ENCODE data around the gene C2CD3. TPM values are rescaled to one million over a fixed set of nuclear protein-coding genes. Genes with fewer than 3 reads are reported as not detected.

The C2CD3 gene
- total RNA-seq, 4 donors from 2014 or later = 5.9 to 19.1 (median 14.2) TPM

DNA sequence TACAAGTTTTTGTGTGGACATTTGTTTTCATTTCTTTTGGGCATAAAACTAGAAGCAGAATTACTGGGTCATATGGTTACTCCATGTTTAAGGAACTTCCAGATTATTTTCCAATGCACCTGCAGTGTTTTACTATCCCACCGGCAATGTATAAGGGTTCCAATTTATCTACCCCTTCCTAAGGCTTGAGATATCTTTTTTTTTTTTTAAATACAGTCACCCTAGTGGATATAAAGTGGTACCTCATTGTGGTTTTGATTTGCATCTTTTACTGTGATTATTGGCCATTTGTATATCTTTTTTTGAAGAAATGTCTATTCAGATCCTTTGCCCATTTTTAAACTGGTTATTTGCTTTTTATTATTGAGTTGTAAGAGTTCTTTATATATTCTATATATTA lies 127.4 kb downstream of the C2CD3 start:
- TF ChIP-seq POLR2A (IDR thresholded peaks at IDR 0.05) = no peak
- TF ChIP-seq, protein P1, sequence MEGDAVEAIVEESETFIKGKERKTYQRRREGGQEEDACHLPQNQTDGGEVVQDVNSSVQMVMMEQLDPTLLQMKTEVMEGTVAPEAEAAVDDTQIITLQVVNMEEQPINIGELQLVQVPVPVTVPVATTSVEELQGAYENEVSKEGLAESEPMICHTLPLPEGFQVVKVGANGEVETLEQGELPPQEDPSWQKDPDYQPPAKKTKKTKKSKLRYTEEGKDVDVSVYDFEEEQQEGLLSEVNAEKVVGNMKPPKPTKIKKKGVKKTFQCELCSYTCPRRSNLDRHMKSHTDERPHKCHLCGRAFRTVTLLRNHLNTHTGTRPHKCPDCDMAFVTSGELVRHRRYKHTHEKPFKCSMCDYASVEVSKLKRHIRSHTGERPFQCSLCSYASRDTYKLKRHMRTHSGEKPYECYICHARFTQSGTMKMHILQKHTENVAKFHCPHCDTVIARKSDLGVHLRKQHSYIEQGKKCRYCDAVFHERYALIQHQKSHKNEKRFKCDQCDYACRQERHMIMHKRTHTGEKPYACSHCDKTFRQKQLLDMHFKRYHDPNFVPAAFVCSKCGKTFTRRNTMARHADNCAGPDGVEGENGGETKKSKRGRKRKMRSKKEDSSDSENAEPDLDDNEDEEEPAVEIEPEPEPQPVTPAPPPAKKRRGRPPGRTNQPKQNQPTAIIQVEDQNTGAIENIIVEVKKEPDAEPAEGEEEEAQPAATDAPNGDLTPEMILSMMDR (IDR thresholded peaks at IDR 0.05) = no peak
- H3K27me3 ChIP-seq = no peaks in the 10 kb centered on the region
- H3K4me3 ChIP-seq = no peak overlapping the region
- no peaks in the 10 kb centered on the region for H3K4me1 ChIP-seq
- H3K9me3 ChIP-seq = no peaks in the 10 kb centered on the region
- no peak overlapping the region for H3K27ac ChIP-seq
- 89 to 95% methylated on average over 1 of the region's 1 CpG for WGBS, 2 donors
- H3K36me3 ChIP-seq = peaks cover 0 to 67% (median 0%) of the 10 kb centered on the region in 3 donors
- DNase-seq = no peak
- intact Hi-C loops (cut with DNase I) = no loop called here

DNA sequence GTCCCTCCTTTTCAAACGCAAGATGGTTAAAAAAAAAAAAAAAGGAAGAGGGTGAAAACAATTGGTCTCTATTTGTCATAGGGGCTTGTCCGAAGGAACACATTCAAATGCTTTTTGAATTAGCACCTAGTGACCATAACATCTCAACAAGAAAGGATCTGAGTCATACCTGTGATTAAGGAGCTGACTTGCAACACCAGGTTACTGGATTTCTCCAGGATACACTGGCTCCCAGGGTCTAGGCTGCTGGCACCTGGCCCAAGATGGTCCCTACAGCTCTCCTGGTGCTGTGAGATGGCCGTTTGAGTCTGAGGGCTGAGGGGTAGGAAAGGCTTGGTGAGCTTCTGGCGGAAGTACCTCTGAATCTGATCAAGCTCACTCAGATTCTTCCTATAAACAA lies 133.5 kb downstream of the C2CD3 start:
- no peaks in the 10 kb centered on the region for H3K9me3 ChIP-seq
- intact Hi-C loops (cut with DNase I) = no loop called here
- H3K27me3 ChIP-seq = no peaks in the 10 kb centered on the region
- H3K36me3 ChIP-seq = peaks cover 0 to 97% (median 6%) of the 10 kb centered on the region in 3 donors
- H3K27ac ChIP-seq = no peak overlapping the region
- 56 to 76% methylated on average over 3 to 4 of the region's 4 CpGs for WGBS, 2 donors
- H3K4me3 ChIP-seq = no peak overlapping the region
- TF ChIP-seq POLR2A (IDR thresholded peaks at IDR 0.05) = no peak
- TF ChIP-seq, protein P1 (IDR thresholded peaks at IDR 0.05) = no peak
- no peak for DNase-seq
- H3K4me1 ChIP-seq = no peaks in the 10 kb centered on the region

DNA sequence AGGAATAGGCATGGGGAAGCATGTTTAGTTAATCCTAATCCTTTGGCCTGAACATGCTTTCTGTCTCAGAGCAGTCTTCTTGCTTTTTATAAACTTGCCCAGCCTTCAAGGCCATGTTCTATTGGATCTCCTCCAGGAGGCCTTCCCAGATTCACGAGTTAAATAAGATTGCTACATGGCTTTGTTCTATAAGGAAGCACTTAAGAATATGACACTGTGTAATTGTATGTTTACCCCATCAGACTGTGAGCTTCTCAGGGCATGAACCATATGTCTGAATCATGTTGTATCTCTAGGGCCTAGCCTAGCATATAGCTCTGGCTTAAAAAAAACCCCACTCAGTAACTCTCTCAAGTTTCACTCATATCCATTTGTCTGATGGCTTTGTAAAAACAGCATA lies 135.5 kb downstream of the C2CD3 start:
- no peaks in the 10 kb centered on the region for H3K27me3 ChIP-seq
- H3K4me3 ChIP-seq = no peak overlapping the region
- H3K9me3 ChIP-seq = no peaks in the 10 kb centered on the region
- peaks cover 0 to 99% (median 6%) of the 10 kb centered on the region in 3 donors for H3K36me3 ChIP-seq
- no peaks in the 10 kb centered on the region for H3K4me1 ChIP-seq
- TF ChIP-seq, protein P1 (IDR thresholded peaks at IDR 0.05) = no peak
- no peak for TF ChIP-seq POLR2A (IDR thresholded peaks at IDR 0.05)
- WGBS, 2 donors = 14 to 38% methylated on average over 1 of the region's 1 CpG
- intact Hi-C loops (cut with DNase I) = no loop called here
- DNase-seq = no peak
- no peak overlapping the region for H3K27ac ChIP-seq

DNA sequence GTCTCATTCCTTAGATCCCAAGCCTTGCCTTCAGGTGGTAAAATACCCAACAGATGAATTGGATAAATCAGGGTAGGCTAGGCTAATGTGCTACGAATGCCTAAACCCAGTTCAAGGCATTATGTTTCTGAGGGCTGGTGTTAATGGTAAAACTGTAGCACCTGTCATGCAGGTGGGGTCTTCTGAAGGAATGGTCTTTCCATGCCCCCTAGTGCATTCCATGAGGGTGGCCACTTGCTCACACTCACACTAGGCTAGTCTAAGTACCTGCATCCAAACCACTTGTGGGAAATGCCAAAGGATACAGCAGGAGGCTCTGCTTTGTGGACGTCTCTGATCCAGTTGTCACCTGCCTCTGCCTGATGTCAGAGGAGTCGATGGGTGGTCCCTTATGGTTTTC lies 137.8 kb downstream of the C2CD3 start:
- intact Hi-C loops (cut with DNase I) = no loop called here
- H3K36me3 ChIP-seq = peaks cover 0 to 92% (median 6%) of the 10 kb centered on the region in 3 donors
- H3K27ac ChIP-seq = no peak overlapping the region
- H3K27me3 ChIP-seq = no peaks in the 10 kb centered on the region
- no peaks in the 10 kb centered on the region for H3K4me1 ChIP-seq
- DNase-seq = no peak
- WGBS, 2 donors = 93 to 96% methylated on average over 2 to 3 of the region's 3 CpGs
- no peak overlapping the region for H3K4me3 ChIP-seq
- H3K9me3 ChIP-seq = no peaks in the 10 kb centered on the region
- TF ChIP-seq, protein P1 (IDR thresholded peaks at IDR 0.05) = no peak
- TF ChIP-seq POLR2A (IDR thresholded peaks at IDR 0.05) = no peak

DNA sequence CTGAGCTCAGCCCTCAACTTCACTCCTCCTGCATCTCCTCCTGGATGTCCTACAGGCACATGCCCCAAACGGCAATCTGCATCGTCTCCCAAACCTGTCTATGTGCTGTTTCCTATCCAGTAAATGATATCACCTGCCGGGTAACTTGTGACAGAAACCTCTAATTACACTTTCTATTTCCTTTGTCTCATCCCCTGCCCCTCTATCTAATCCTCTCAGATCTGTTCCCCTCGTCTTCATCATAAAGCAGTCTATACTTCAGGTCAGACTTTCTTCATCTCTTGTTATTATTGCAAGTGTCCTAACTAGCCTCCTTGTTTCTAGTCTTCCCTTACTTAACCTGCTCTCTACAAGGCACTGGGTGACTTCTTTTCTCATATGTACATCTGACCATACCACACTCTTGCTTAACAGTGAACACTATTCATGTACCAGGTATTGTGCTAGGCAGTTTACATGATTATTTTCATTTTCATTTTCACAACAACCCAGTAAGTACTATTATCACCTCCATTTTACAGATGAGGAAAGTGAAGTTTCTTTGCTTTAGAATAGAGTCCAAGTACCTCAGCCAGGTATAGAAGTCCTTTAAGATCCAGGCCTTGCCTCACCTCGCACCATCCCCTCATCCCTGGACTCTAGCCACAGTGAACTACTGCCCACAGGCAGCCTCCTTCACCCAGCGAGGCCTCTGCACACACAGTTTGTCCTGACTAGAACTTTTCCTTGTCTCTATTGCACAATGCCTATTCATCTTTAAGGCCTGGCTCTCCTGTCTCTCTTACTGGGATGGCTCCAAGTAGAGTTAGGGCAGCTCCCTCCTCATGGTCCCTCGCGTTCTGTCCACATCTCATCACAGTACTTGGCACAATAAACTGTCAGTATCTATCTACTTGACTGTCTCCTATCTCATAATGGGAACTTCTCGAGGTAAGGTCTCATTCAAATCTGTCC lies 139.8 kb downstream of the C2CD3 start:
- no peak for TF ChIP-seq POLR2A (IDR thresholded peaks at IDR 0.05)
- TF ChIP-seq, protein P1 (IDR thresholded peaks at IDR 0.05) = no peak
- Histone ChIP-seq H3K36me3 (peaks cover 0 to 72% (median 6%) of the 10 kb centered on the region in 3 donors), H3K27ac (no peak overlapping the region), H3K4me3 (no peak overlapping the region), H3K4me1 (no peaks in the 10 kb centered on the region), H3K9me3 (no peaks in the 10 kb centered on the region), H3K27me3 (no peaks in the 10 kb centered on the region)
- intact Hi-C loops (cut with DNase I) = no loop called here
- 68 to 80% methylated on average over 8 to 9 of the region's 9 CpGs for WGBS, 2 donors
- no peak for DNase-seq

All from esophagus squamous epithelium (tissue), 5 donors.